HG02885 (cell line): ENCODE results near the gene MCF2L2.

ENCODE experiments used
- ATAC-seq: cut with Tn5 transposase; IDR thresholded peaks from one replicate; pipeline ENCODE4 v1.9.1; 2021; ENCODE audit warnings: mild to moderate bottlenecking; ENCODE audit not compliant: unreplicated experiment, poor library complexity

Gene MCF2L2

DNA sequence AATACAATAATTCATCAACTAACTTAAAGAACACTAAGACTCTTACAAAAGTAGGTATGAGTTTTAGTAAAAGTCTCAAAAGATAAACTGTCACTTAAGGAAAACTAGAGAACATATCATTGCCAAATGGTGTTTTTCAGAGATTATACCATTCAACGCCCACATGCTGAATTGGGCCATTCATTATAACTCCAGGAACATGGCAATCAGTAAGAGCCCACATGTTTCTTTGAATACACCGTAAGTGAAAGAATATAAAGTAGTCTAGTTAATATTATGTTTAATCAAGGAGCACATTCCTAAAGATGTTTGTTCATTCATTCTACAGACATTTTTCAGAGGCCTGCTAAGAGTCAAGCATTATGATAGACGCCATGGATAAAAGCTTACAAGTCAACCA, 152.5 kb downstream of the MCF2L2 start:
- no peak for ATAC-seq

DNA sequence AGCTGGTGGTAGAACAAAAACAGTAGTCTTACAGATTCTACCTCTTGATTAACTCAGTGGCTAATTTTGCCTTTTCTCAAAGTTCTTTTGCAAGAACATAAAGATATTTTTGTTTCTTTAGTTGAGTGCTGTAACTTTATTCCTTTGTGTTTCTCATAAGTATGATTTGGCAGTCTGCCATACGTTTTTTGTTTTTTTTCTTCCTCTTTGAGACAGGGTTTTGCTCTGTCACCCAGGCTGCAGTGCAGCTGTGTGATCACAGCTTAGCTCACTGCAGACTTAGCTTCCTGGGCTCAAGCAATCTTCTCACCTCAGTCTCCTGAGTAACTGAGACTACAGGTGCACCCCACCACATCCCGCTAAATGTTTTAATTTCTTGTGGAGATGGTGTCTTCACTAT, 153.0 kb downstream of the MCF2L2 start:
- no peak for ATAC-seq

DNA sequence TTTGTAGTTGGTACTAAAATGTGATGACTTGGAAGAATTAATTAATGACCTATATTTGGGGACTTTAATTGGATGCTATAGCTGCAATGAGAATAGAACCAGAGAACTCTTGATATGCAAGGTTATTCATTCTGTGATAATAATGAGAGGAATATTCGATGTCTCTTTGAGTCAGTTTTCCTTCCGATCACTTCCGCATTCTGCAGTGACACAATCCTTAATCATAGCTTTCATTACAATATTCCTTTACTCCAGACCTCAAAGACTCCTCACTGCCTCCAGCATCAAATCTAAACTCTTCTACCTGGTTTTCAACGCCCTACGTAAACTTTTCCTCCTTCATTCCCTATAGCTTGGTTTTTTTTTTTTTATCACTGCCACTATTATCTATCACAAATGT, 153.8 kb downstream of the MCF2L2 start:
- no peak for ATAC-seq

DNA sequence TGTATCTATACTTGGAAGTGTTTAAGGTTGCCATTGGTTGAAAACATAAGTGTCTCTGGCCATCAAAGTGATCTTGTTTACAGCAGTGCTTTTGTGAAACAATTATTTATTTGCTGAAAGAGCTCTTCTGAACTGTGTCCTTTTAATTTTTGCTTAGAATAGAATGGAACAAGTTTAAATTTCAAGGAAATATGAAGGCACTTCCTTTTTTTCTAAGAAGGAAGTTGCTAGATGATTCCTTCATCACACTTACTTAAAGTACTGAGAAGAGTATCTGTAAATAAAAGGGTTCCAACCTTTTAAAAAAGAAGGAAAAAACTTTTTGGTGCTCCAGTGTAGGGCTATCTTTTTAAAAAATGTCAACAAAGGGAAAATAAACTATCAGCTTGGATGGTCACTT, 155.6 kb downstream of the MCF2L2 start:
- ATAC-seq = no peak

DNA sequence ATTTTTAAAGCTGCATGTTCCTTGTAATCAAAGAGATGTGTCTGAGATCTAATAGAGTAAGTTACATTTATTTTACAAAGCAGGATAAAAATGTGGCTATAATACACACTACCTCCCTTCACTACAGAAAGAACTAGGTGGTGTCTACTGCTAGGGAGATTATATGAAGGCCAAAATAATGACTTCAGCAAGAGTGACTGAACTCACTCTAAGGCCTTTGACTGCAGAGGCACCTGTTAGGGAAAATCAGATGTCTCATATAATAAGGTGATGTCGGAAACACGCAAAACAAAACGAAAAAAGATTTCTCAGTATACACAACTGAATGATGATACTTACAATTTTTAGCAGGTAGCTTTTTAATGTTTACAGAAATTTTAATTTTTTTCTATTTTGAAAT, 156.3 kb downstream of the MCF2L2 start:
- no peak for ATAC-seq

DNA sequence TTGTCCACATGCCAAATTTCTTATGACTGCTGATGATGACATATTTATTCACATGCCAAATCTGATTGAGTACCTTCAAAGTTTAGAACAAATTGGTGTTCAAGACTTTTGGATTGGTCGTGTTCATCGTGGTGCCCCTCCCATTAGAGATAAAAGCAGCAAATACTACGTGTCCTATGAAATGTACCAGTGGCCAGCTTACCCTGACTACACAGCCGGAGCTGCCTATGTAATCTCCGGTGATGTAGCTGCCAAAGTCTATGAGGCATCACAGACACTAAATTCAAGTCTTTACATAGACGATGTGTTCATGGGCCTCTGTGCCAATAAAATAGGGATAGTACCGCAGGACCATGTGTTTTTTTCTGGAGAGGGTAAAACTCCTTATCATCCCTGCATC, 158.1 kb downstream of the MCF2L2 start:
- no peak for ATAC-seq

DNA sequence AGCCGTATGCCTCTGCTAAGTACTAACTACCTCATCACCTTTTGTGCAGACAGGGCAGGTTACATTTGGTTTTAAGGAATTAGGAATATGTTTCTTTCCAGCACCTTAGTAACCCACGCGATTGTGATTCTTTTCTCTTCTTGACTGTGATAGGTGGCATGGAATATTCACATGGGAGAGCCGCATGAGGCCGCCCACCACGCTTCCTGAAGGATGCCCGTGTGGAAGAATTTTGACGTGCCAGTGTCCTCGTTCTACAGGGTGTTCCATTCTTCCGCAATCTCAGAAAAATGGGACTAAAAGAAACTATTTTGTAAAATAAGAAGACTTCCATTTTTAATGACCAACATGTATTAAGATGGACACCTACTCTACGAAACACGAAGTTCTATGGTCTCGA, 159.1 kb downstream of the MCF2L2 start:
- no peak for ATAC-seq

DNA sequence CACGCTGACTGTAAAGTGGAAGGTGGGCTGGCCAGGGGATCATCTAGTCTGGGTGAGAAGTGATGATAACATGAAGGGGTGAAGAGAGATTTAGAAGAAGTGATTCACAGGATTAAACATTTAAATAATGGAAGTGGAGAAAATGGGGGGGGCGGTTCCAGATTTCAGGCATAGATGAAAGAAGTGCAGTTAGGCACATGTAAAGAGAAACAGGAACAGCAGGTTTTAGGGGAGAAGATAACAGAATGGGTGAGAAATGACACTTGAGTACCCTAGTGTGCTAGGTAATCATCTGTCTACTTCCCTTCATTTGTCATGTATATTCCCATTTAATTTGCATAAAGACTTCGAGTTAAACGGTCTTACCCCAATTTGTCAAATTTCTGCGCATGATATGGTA, 160.1 kb downstream of the MCF2L2 start:
- ATAC-seq = no peak

DNA sequence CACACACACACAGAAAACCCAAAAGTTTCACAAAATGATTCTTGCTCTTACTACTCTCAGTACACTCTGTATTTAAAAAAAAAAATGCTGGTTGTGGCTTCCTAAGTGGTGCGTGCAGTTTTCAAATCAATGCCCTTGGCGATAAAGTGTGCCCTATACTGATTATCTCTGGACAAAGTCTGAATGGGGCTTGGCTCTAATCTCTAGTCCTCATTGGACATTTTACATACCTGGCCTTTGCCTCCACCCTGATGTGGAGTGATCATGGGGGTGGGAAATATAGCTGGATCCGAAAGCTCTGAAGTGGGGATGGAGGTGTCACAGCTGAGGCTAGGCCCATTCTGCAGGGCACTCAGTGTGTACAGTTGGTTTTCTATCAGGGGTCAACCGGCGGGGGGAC, 161.3 kb downstream of the MCF2L2 start:
- no peak for ATAC-seq

DNA sequence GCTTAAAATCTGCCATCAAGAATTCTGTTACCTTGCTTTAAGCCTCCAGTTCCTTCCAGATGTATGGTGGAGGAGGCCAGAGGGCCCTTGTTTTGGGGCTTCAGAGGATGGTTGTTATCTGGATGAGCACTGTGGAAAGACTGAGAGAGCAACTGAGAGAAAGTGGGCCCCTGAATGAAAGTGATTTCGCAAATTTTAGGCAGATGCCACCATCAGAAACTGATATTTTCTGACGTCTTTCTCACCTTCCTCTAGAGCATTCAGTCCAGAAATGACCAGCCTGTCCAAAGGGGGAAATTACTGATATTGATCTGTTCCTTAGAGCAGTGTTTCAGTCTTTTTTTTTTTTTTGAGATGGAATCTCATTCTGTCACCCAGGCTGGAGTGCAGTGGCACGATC, 162.0 kb downstream of the MCF2L2 start:
- ATAC-seq = no peak

DNA sequence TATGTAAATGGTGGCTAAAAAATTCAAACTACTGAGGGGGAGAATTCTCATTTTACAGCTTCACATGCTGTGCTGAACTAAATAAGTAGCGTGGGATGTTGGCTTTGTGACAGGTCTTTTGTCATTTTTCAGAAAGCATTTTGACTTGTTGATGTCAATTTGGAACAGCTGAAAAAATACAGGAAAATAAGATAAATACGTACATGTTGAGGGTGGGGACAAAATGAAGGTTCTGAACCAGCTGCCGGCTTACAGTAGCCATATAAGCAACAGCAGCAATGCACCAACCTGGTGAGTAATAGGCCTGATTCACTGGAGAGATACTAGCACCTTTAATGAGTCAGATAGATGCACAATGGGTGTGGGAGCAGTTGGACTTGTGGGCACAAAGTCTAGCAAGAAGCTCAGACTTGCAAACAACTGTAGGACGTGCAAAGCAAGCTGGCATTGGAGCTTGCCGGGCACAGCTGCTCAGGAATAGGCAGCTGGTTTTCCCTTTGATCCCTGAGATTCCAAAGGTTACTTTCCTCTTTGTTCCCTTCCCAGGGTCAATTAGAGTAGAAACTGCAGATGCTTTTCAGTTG, 162.5 kb downstream of the MCF2L2 start:
- ATAC-seq = no peak

DNA sequence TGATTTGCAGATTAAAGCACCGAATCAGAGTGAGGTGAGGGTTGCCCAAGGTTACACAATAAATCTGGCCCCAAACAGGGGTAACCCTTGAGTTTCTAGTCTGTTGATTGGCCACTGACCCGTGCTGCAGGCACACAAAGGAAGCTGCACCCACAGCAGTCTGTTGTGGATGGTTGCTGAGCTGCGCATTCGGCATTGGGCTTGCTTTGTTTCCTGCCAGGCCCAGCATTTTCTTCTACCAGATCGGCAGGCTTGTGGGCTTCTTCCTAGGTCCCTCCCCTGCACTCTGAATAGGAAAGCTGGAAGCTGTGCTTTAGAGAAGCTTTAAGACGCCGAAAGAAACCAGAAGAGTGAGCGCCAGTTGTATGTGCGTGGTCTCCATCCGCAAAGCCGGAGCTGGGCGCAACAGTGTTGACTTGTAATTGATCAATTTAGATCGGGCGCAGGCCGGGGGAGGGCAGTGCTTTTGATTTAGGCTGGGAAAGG, 163.2 kb downstream of the MCF2L2 start:
- ATAC-seq = no peak

DNA sequence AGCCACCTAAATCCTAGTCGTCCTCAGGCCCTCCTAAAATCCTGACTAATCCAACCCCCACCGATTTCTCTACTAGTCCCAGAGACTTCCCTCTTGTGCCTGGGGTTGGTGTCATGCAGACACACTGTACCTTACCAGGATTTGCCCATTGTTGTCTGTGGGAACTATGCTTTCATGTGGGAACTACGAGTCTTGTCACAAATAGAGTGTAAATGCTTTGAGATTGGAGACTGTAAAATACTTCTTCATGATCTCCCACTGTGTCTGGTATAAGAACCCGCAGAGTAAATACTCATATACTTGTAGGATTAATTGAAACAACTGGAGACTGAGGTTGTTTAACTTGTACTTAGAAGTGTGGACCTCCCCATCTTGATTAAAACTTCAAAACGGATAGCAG, 164.2 kb downstream of the MCF2L2 start:
- ATAC-seq = no peak

DNA sequence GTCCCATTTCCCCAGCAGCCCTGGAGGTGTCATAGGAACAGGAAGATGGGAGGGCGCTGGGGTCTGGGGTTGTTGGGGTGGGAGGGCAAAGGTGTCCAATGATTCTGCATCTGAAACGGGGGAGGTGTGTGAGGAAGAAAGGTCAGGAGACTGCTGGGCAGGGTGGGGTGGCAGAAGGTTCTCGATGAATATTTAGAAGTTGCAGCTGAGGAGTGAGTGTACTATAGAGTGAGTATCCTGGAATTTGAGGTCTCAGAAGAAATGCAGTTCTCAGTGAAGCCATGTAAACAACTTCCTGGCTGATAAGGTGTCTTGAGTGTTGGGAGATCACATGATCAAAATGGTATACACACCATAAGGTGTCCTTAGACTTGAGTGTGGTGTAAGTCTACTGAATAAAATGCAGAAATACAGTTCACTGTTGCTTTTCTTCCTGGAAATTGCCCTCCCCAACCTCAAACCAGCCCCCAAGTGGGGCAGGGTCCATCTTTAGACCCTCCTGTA, 165.5 kb downstream of the MCF2L2 start:
- ATAC-seq = no peak

DNA sequence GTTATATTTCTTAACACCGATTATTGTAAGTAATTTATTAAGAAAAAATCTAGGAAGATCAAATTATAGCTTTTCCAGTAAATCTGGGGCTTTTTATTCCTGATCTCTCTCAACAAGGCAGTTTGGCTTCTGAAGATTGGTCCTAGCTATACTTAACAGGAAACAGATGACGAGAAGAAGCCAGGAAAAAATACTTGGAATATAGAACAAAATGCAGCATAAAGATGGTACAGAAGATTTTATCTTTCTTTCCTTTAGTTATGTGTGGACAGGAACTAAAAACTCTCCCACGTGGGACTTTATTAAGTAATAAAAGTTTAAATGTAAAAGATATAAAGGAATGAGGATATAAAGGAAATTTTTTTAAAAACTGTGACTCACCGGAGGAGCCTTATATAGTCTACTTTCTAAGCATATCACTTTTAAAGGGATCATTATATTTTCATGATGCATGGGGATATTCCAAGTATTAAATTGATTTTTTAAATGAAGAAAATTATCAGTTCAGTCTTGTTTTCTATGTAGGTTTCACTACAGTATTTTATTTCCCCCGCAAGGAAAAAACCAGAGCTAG, 167.2 kb downstream of the MCF2L2 start:
- no peak for ATAC-seq

DNA sequence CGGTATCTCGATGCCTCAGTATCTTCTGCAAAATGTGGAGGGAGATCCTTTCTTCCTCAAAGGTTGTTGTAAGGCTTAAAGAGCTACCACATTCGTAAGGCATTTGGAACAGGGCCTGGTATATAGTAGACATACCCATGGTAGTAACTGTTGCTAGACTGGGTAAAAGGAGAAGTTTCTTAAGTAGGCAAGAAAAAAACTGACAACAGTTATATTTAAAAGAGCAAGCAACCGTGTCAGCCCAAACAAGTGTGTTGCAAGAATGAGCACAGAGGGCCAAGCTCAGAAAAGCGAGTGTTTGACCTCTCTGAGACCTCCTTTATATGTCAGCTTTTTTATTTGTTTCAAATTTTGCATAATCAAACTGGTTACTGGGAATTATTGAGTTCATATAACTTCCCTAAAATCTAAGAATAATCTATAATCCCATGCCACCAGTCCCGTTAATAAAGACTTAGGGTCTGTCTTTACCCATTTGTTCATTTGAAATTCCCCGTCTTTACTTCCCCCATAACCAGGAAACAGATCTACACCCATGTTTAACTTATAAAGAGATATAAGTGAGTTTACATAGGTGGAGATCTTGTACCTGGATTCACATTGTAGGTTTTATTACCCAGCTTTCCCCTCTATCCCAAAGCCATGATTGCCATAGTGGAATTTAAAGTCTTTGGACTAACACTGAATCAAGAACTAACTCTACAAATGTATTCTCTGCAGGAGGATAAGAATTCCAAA, 168.1 kb downstream of the MCF2L2 start:
- no peak for ATAC-seq

DNA sequence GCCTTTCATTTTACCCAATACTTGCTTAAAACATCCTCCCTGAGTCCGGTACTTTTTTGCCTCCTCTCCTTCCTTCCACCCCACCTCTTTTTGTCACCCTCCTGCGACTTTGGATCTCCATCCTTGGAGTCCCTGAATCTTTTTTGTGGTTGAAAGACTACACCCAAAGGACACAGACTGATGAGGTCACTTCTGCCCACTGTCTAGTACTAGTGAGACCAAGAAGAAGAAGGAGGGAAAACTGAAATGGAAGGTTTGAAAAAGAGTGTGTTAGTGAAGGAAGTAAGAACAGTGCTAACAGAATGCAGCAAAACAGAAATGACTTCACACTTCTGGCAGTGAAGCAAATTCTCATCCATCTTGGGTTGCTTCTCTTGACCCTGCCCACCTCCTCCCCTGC, 168.8 kb downstream of the MCF2L2 start:
- no peak for ATAC-seq

DNA sequence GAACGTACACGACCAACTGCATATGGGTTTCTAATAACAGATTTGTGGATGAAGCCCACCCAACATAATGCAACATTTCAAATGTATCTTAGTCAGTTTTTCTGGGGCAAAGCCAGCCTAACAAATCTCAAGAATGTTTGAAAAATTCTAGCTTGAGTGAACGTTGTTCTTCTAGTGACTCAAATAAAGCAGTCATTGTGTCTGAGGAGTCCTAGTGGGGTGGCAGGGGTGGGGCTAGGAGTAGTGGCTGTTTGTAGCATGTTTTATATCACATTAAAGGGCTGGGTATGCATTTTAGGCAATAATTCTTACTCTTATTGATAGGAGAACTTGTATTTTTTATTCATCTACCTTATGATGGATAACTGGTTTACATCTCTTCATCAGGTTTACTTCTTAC, 169.3 kb downstream of the MCF2L2 start:
- no peak for ATAC-seq

DNA sequence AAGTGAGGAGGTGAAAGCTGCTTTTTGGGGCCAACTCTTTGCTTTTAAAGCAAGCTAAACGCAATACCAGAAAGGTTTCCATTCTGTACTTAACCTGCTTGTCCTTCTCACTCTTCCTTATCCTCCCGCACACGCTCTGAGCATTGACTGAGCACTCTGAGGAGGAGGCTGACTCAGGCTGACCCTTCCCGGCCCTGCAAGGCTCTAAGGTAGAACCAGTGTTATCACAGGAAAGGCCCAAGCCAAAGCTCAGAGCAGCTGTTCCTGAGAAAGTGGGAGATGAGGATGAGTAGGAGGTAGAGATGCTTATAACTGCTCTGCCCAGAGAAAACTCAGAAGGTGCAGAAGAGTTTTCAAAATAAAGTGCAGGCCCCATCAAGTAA, 173.1 kb downstream of the MCF2L2 start:
- no peak for ATAC-seq

DNA sequence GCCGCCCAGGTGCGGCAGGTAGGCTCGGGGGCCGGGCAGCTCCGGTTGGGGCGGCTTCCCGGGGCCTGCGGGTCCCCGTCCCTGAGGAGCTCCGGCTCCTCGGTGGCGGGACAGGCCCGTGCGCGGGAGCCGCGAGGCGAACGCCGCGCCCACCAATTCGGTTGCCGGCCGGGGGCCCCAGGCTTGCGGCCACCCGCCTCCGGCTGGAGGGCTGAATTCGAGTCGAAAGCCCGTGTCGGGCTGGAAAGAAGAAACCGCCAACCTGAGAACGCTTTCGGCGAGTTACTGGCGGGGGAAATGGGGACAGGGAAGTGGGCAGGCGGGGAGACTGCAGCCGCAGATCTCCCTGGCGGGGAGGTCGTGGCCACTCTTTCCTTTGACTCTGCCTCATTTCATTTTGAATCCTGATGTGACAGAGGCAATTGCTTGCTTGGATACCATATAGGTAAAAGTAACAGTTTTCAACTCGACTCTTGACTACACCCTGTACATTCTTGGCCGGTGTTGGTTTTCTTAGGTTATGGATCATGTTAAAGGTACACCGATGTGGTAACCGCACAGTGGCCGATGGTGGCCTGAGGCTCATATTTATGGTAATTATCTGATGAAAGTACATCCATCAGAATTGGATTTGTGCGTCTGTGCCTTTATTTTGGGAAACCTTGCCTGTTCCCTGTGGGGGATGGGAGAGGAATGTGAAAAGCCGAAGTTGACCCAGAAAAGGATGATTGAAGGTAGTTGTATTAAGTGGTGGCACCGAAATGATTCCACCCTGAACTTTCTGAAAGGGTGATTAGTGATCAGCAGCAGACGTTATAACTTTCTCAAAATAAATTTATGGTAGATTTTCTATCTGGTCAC, 173.7 kb downstream of the MCF2L2 start:
- ATAC-seq = no peak
